ENCODE results near the gene SPRR3. TPM values are rescaled to one million over a fixed set of nuclear protein-coding genes. Genes with fewer than 3 reads are reported as not detected.
"Not testable (repeated sequence)": the region's sequence is repeated elsewhere in the genome, so short reads cannot be mapped to it uniquely, and the experiment has no call there.

SPRR3 gene
- total RNA-seq, 1 donor from 2014 or later = not detected

DNA sequence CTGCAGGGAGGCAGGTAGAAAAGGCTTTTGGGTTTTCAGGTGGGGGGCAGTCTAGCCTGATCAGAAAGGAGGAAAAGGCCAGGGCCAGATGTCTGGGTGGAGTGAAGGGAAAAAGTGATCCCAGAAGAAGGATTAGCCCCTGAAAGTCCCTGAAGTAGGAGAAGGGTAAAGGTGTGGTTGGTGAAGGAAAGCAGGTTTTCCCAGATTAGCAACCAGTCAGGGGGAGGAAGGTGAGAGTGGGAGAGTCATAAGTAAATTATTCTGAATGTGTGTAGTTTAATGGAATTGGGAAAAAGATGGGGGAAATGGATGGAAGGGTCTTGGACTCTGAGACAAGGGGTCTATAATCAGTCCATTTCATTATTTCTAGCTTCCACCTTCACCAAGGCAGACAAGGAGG, 18.3 kb upstream of the SPRR3 start:
- intact Hi-C loops (cut with micrococcal nuclease) = no loop called here

DNA sequence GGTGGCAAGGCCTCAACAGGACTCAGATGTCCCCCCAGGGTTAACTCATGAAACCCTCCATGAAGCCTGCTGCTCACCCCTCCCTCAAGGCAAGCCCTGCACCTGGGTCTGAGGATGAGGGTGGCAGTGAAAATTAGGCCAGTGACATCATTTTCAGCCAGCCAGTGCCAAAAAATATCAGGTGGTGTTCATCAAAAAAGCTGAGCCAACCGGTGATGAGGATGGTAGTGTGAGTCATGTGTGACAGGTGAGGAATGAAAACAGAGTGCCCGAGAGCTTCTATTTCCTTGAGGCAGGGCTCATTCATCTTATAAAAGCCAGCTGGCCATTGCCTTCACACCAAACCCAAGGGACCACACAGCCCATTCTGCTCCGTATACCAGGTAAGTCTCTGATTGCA, 17.8 kb upstream of the SPRR3 start, which contains the start of gene SPRR1A:
TSS of gene SPRR1A (plus strand) at position 339 of the 400 bp plus-strand sequence. CDS start 1,150 bp downstream, outside the sequence.
- intact Hi-C loops (cut with micrococcal nuclease) = no loop called here

DNA sequence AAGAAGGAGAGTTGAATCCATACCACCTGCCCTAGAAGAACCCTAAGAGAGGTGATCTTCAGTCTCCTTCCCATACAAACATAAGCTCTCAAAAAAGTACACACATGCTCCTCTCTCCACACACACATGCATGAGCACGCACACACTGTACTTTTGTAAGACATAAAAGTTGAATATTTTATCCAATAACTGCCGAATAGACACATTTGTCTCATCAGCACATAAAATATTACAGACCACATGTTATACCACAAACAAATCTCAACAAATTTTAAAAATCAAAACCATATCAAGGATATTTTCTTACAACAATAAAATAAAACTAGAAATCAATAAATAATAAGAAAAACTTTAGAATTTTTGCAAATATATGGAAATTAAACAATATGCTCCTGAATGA, 15.0 kb upstream of the SPRR3 start:
- intact Hi-C loops (cut with micrococcal nuclease) = no loop called here

DNA sequence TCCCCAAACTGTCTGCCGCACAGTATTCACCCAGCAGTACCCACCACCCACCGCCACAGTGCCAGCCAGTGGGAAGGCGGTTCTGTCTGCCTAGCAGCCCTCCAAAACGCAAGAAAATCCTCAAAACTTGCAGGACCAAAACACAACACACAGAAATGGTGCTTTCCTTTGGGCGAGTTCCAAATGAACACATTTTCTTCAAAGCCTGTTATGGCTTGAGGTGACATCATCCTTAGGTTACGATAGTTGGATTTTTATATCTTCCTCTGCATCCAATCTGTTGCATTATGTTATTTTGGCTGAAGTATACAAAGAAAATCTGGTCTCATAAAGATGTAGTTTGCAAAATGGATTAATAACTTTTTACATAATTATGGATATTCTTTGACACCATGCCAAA, 8.4 kb upstream of the SPRR3 start:
- intact Hi-C loops (cut with micrococcal nuclease) = no loop called here

DNA sequence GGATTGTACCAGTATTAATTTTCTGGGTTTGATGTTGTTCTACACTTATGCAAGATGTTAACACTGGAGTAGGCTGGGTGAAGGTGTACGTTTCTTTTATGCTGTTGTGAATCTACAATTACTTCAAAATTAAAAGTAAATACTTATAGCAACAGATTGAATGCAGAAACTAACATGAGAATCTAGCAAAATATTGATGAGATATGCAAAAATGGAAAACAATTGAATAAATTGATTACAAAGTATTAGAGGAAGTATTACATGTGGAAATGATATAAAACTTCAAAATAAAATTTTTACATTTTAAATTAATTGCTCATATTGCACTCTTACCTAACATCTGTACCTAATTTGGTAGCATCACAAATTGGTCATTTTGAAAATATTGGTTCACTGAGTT, 5.7 kb upstream of the SPRR3 start:
- intact Hi-C loops (cut with micrococcal nuclease) = no loop called here

DNA sequence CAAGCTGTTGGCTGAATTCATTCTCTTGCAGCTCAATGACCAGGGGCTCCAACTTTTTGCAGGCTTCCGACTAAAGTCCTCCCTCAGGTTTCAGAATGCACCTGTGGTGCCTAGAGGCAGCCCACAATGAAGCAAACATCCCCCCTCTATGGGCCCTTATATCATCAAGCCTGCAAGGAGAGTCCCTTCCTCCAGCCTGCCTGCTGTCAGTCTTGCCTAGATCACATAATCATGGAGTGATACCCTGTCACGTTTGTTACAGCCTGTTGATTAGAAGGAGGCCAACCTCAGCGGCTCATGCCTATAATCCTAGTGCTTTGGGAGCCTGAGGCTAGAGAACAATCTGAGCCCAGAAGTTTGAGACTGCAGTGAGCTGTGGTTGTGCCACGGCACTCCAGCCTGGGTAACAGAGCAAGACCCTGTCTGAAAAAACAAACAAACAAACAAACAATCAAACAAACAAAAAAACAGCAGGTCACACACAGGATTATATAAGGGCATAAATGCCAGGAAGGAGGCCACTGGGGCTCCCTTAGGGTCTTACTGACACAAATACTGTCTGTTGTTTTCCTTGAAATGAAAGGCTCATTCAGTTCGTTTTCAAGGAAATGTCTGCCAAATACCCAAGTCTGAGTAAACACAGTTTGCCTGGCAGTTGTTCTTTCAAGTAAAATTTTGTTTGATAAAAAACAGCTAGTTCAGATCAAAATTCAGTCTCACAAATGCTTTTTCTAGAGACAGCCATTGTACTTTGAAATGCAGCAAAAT, 4.7 kb upstream of the SPRR3 start:
- intact Hi-C loops (cut with micrococcal nuclease) = no loop called here

DNA sequence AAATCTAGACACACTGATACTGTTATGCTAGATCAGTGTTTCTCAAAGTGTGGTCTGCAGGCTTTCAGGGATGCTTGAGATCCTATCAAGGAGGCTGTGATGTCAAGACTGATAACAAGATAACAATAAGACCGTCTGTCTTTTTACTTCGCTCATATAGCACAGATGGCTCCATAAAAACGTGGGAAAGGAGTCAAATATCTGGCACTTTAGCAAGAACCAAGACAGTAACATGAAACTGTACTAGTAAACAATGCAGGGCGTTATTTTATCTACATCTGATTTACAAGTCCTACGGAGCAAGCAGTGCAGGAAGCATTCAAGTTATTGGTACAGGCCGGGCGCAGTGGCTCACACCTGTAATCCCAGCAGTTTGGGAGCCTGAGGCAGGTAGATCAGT, 3.6 kb upstream of the SPRR3 start:
- intact Hi-C loops (cut with micrococcal nuclease) = no loop called here

DNA sequence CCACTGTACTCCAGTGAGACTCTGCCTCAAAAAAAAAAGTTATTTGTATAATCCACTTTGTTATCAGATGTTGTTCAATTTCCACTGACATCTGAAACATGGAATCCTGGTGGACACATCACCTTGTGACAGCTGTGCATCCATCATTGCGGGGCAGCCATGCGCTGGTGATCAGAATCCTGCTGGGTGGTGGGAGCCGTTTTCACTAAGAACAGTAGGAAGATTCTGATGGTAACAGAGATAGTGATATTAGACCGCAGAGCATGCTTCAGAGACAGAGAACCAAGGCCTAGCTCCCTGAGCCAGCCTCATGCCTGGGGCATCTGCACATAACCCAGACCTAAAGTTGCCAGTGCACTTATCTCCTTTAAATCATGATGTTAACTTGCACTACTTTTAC, 3.1 kb upstream of the SPRR3 start:
- intact Hi-C loops (cut with micrococcal nuclease) = no loop called here

DNA sequence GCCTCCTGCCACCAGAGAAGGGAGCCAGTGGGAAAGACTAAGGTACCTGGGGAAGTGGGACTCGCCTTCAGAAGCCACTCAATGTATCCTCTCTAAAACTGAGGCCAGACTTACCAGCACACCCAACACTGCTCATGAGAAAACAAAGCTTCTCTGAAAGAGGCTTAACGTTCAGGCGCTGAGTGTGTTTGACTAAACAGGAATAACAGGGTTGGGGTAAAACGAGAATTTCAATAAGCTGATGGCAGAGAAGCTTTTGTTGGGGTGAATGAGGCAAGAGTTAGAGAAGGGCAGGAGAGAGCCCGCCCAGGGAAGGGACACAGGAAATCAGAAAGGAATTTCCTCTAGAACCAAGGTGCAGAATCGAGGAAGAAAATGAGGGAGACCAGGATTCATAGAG, 1.7 kb upstream of the SPRR3 start:
- intact Hi-C loops (cut with micrococcal nuclease) = no loop called here

DNA sequence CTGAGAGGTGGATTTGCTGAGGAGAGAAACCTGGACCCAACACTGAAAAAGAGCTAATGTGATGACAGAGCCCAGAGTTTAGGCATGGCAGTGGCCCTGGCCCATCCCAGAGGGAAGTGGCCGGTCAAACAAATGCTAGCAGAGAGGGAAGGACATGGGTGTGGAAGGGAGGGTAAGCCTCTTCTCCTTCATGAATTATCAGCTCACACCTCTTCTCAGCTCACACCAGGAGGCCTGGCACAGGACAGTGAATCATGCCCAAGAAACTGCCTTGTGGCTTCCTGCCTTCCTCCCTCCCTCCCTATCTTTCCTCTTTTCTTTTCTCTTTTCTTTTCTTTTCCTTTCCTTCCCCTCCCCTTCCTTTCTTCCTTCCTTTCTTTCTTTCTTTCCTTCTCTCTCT, 1.3 kb upstream of the SPRR3 start:
- intact Hi-C loops (cut with micrococcal nuclease) = no loop called here

DNA sequence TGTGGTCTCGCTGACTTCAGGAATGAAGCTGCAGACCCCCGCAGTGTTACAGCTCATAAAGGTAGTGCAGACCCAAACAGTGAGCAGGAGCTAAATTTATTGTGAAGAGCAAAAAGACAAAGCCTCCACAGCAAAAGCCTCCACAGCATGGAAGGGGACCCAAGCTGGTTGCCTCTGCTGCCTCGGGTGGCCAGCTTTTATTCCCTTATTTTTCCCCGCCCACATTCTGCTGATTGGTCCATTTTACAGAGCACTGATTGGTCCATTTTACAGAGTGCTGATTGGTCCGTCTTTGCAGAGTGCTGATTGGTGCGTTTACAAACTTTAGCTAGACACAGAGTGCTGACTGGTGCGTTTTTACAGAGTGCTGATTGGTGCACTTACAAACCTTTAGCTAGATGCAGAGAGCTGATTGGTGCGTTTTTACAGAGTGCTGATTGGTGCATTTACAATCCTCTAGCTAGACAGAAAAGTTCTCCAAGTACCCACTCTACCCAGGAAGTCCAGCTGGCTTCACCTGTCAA, 9.7 kb downstream of the SPRR3 start:
- intact Hi-C loops (cut with micrococcal nuclease) = not testable (repeated sequence)

DNA sequence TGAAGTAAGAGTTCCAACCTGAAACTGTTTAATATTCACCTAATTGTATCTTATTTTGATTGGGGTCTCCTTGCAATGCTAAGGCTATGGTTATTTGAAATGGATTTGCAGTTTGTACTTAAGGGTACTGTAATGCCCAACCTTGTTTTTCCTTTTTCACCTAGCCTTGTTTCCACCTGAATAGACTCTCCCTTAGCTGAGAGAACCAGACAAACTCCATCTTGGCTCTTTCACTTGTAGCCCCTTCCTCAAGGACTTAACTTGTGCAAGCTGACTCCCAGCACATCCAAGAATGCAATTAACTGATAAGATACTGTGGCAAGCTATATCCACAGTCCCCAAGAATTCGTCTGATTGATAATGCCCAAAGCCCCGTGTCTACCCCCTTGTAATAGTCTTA, 20.3 kb downstream of the SPRR3 start:
- intact Hi-C loops (cut with micrococcal nuclease) = not testable (repeated sequence)

DNA sequence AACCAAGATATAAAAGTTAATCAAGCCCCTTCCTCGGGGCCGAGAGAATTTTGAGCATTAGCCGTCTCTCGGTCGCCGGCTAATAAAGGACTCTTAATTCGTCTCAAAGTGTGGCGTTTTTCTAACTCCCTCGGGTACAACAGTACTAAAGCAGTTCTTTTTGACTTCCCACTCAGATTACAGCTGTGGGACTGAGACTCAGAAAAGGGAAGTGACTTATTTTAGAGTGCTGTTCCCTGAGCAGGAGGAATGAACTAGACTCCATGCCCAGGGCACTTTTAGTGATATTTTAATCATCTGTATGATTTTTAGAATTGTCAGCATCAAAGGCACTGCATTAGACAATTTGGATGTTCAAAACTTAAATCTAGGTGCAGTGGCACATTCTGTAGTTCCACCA, 20.8 kb downstream of the SPRR3 start:
- intact Hi-C loops (cut with micrococcal nuclease) = not testable (repeated sequence)

DNA sequence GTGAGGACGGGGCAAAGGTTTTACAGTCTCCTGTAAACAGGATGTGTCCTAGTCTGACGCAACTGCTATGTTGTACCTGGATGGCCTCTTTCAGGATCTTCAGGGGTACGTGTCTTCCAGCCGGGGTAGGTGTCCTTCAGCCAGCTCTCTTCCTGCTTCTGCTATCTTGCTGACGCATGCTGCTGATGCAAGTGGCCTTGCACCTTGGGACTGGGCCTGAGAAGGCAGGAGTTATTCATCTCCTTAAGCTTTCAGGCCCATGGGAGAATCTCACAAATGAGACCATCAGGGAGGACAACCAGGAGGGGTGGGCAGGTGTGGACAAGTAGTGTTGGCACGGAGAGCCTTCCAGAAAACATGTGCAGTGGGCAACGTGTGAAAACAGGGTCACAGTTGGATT, 21.6 kb downstream of the SPRR3 start:
- intact Hi-C loops (cut with micrococcal nuclease) = no loop called here

DNA sequence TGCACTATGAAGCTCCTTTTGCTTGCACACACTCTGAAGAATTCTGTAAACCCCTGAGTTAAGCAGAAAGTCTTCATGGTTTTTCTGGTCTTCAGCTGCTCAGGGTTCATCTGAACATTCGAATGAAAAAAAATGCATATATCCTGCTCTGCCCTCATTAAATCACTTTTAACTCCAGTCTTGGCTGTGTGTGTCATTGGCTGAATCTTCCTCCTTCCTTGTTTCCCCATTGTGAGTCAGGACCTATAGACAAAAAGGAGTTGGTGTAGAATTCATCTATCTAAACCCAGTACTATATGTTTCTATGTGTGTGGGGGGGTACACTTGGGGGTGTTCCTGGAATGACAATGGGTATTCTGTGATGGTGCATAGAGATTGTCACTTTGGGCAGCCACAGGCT, 22.9 kb downstream of the SPRR3 start:
- intact Hi-C loops (cut with micrococcal nuclease) = no loop called here

DNA sequence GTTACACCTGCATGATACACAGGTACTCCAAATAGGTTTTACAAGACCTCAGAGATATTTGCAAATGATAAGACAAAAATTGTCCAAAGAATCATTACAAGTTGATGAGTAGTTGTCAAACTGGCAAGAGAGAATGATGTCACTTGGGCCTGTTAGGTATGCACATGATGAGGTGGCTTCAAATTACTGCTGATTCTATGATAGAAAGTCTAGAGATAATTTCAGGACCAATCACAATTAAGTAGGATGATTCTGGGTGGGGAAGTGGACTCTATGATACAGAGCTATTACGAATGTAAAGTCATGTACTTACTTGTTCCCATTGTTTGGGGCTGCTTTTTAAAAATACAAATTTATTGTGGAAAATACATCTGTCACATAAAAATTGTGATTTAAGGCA, 24.2 kb downstream of the SPRR3 start:
- intact Hi-C loops (cut with micrococcal nuclease) = no loop called here

DNA sequence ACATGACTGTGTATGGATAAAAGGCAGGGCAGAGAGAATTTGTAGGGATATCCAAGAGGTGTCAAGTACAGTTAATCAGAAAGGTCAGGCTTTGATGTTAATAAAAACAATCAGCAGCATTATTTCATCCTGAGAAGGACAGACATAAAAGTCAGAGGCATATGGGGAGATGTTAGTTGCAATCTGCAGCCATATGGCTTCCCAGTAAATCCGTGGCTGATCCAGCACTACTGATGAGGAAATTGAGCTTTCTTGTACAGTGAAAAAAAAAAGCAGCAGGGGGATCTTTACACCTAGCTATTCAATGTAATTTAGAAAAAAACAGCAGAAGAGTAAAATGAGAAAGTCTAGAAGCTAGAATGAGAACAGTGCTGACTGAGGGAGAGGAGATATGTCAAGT, 27.2 kb downstream of the SPRR3 start:
- intact Hi-C loops (cut with micrococcal nuclease) = no loop called here

DNA sequence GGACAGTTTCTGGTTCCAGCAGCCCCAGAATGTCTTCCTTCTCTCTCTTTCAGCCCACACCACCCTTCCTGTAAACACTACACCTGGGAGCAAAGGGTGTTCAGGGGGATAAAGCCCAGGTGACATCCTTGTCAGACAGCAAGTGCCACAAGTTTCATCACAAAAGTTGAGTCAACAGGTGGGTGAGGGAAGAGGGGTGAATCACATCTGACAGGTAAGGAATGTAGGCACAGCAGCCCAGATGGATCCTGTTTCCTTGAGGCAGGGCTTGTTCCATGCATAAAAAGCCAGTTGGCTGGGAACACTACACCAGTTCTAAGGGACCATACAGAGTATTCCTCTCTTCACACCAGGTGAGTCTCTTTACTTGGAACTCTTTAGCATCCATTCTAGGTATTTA, 29.3 kb downstream of the SPRR3 start, which contains the start of gene SPRR1B:
TSS of gene SPRR1B (plus strand) at position 309 of the 400 bp plus-strand sequence. CDS start 1,143 bp downstream, outside the sequence.
- intact Hi-C loops (cut with micrococcal nuclease) = no loop called here

DNA sequence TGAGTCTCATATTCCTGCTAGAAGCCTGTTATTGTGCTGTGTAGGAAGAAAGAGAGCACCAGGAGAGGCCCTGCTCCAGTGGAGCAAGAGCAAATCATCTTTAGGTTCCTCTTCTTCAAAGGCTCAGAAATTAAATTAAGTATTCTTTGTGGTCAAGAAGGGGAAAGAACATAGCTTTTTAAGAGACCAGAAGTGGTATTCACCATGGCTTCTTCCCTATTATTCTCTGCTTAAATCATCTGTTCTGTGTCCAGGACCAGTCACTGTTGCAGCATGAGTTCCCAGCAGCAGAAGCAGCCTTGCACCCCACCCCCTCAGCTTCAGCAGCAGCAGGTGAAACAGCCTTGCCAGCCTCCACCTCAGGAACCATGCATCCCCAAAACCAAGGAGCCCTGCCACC, 30.5 kb downstream of the SPRR3 start:
- intact Hi-C loops (cut with micrococcal nuclease) = no loop called here

DNA sequence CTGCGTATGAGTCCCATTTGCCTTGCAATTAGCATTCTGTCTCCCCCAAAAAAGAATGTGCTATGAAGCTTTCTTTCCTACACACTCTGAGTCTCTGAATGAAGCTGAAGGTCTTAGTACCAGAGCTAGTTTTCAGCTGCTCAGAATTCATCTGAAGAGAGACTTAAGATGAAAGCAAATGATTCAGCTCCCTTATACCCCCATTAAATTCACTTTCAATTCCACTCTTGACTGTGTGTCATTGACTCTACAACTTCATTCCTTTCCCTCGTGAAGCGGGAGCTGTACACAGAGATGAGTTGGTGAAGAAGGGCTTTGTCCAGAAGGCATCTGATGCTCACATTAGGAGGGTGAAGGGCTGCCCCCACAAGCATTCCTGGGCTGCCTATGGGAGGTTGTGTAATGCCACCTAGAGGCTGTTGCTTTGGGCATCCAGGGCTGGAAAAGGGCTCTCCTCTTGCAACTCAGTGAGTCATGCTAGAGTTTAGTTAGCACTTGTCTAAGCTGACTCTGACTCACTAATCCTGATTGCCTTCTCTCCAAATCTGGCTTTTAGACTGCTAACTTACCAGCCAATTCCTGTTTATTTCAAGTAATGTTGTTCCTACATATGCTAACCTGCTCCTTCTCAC, 31.2 kb downstream of the SPRR3 start:
- intact Hi-C loops (cut with micrococcal nuclease) = no loop called here

DNA sequence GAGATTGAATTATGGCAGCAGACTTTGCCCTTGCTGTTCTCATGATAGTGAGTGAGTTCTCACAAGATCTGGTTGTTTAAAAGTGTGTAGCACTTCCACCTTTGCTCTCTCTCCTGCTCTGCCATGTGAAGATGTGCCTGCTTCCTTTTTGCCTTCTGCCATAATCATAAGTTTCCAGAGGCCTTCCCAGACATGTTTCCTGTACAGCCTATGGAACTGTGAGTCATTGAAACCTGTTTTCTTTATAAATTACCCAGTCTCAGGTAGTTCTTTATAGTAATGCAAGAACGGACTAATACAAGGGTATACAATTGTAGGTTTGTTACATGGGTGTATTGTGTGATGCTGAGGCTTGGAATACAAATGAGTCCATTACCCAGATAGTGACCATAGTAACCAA, 33.7 kb downstream of the SPRR3 start:
- intact Hi-C loops (cut with micrococcal nuclease) = no loop called here

DNA sequence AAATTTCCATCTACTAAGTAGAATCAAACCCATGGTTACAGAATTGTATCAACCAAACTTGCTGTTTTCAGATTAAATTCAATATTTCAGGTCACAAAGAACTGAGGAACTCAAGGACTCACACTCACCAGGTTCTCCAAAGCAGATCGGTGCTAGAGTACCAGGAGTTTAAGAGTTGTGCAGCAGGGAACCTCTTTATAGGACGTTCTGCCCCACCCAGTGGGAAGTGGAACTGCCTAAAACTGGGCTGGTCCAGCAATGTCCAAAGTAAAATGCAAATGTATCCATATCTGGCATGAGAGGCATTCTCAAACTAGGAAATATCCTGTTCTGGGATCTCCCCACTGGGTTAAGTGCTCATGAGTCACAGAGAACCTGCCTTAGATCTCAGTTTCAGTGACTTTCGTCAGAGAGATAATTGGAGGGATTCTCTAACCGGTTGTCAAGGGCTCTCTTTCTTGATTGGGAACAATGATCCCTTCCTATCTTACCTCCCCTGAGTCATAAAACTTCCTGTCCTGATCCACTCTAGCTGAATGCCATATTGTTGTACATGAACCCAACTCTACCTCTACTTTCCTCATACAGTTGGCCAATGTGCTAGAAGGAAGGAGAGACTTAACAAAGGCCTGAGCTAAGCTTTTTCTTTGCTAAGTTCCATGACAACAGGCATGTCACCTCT, 39.5 kb downstream of the SPRR3 start, which contains the start of gene SPRR2D:
TSS of gene SPRR2D (minus strand) at position 171 of the 682 bp plus-strand sequence. CDS start 774 bp downstream, outside the sequence.
- intact Hi-C loops (cut with micrococcal nuclease) = no loop called here

Measured in T-helper 2 cell treated with Interferon-gamma antibody and Interleukin-4, amounts not matched to agents 100 ng/mL and 5 ng/mL, for 36 hours (primary cell).